Activated naive CD4-positive, alpha-beta T cell treated with anti-CD3 and anti-CD28 coated beads for 36 hours (primary cell): ENCODE data around the gene BRCC3. TPM values are rescaled to one million over a fixed set of nuclear protein-coding genes. Genes with fewer than 3 reads are reported as not detected.

ENCODE experiments used
- CTCF ChIA-PET: fragments of 350-600 bp; sonication (Branson Sonifier 250); formaldehyde crosslinking; loops from one replicate; lab custom pipeline; 2021; ENCODE audit warnings: antibody characterized with exemption; lab: Charles Lee
- DNase-seq: peaks from one replicate; pipeline ENCODE4 v3.0.0-alpha.2; 2020
- H3K27ac Mint-ChIP-seq: one replicate; pipeline ENCODE4 v1.8.0; 2021; ENCODE audit warnings: mild to moderate bottlenecking, mixed read lengths
- H3K27me3 Mint-ChIP-seq: one replicate; pipeline ENCODE4 v1.8.0; 2021; ENCODE audit warnings: low read depth, mixed read lengths
- H3K36me3 Mint-ChIP-seq: one replicate; pipeline ENCODE4 v1.8.0; 2021; ENCODE audit warnings: low read depth, mixed read lengths
- H3K4me1 Mint-ChIP-seq: one replicate; pipeline ENCODE4 v1.8.0; 2021; ENCODE audit warnings: low read depth, mixed read lengths
- H3K4me3 Mint-ChIP-seq: one replicate; pipeline ENCODE4 v1.8.0; 2021; ENCODE audit warnings: mild to moderate bottlenecking, moderate library complexity, mixed read lengths
- H3K9me3 Mint-ChIP-seq: one replicate; pipeline ENCODE4 v1.8.0; 2021; ENCODE audit warnings: mixed read lengths
- intact Hi-C: fragments of 100-400 bp; cut with micrococcal nuclease; formaldehyde crosslinking; loops from one replicate; pipeline ENCODE4 v1.15.1; 2023
- total RNA-seq, 2 experiments: library from RNA; stranded (reverse); gene quantifications; one replicate each; pipeline ENCODE4 v1.2.3, GENCODE V29; 2021

The BRCC3 gene
- total RNA-seq, 2 experiments from 2014 or later, result 15.4 to 17.9 TPM

DNA sequence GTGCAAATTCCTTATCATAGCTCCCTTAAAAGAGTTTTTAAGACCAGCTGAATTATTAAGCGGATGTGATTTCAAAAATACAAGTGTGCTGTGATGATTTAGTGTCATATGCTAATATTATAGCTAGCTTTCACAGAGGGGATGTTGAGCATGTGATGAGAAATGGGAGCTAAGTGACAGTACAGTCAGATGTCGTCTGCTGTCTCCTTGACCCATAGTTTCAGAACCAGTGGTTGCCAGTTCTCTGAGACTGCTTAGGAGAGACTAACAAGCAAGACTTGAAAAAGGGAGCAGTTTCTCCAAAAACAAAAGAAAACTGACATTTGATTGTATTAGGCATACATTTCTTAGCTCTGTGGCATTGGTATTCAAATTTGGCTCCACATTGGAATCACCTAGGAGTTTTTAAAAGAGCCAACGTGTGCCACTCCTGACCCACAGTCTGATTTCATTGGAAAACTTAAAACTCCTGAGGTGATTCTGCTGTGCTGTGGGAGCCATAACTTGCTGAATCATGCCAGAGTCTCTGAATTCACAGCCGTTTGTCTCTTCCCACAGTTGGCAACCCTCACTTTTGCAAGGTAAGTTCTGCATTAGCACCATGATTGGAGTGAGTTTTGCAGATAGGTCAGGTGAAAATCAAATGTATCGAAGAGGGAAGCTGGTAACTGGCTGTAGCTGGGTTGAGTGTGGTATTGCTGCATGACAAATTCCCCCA, 24.3 kb upstream of the BRCC3 start:
- H3K9me3 Mint-ChIP-seq, result no peaks in the 10 kb centered on the region
- H3K27me3 Mint-ChIP-seq, result no peaks in the 10 kb centered on the region
- peaks cover 6% of the 10 kb centered on the region for H3K36me3 Mint-ChIP-seq
- intact Hi-C loops, result no loop called here
- H3K4me3 Mint-ChIP-seq, result no peak overlapping the region
- DNase-seq, result no peak
- CTCF ChIA-PET, result interaction anchor here (1.3 to 2.2 kb wide), 3 partner anchors 9 to 11 kb away, joined by 3 to 6 read pairs (median 5); no protein-coding TSS in a partner anchor
- no peak overlapping the region for H3K27ac Mint-ChIP-seq
- H3K4me1 Mint-ChIP-seq, result peaks cover 47% of the 10 kb centered on the region

GRCh38 chrX:155048977-155049619, 22.2 kb upstream of the BRCC3 start:
- Mint-ChIP-seq H3K27ac (peak overlapping the region; percentile 50), H3K9me3 (no peaks in the 10 kb centered on the region), H3K27me3 (no peaks in the 10 kb centered on the region), H3K36me3 (peaks cover 11% of the 10 kb centered on the region), H3K4me3 (no peak overlapping the region), H3K4me1 (peaks cover 51% of the 10 kb centered on the region)
- DNase-seq, result peak; percentile 72
- CTCF ChIA-PET, result interaction anchor here (0.6 to 1.1 kb wide), 6 partner anchors 9 to 131 kb away, joined by 3 to 5 read pairs (median 4); no protein-coding TSS in a partner anchor
- intact Hi-C loops, result no loop called here

- H3K4me1 Mint-ChIP-seq, result peaks cover 62% of the 10 kb centered on the region
- CTCF ChIA-PET, result no interaction called here
- intact Hi-C loops, result no loop called here
- H3K36me3 Mint-ChIP-seq, result peaks cover 9% of the 10 kb centered on the region
- no peak overlapping the region for H3K4me3 Mint-ChIP-seq
- H3K27ac Mint-ChIP-seq, result peak overlapping the region; percentile 19
- no peak for DNase-seq
- no peaks in the 10 kb centered on the region for H3K27me3 Mint-ChIP-seq
- H3K9me3 Mint-ChIP-seq, result no peaks in the 10 kb centered on the region
Observed at GRCh38 chrX:155052738-155053498, 18.4 kb upstream of the BRCC3 start.

DNA sequence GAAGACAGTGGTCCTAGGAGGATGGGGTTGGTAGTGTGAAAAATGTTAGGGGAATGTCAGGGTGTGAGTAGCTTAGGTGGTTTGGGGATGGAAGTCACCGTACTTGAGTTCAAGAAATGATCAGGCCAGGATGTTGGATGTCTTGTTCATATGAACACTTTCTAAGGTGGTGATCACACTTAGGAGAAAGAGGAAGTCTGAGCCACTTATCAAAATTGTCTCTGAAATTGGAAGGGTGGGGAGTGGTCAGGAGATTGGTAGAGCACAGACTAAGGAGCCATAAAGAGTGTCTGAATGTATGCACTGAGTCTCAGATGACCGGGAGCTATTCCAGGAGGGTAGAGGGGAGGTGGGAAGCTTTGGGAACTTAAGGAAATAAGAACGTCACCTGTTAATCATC, 17.7 kb upstream of the BRCC3 start:
- H3K9me3 Mint-ChIP-seq, result no peaks in the 10 kb centered on the region
- H3K4me3 Mint-ChIP-seq, result no peak overlapping the region
- peaks cover 9% of the 10 kb centered on the region for H3K36me3 Mint-ChIP-seq
- H3K27ac Mint-ChIP-seq, result peak overlapping the region; percentile 19
- CTCF ChIA-PET, result no interaction called here
- peaks cover 56% of the 10 kb centered on the region for H3K4me1 Mint-ChIP-seq
- no peak for DNase-seq
- intact Hi-C loops, result no loop called here
- no peaks in the 10 kb centered on the region for H3K27me3 Mint-ChIP-seq

DNA sequence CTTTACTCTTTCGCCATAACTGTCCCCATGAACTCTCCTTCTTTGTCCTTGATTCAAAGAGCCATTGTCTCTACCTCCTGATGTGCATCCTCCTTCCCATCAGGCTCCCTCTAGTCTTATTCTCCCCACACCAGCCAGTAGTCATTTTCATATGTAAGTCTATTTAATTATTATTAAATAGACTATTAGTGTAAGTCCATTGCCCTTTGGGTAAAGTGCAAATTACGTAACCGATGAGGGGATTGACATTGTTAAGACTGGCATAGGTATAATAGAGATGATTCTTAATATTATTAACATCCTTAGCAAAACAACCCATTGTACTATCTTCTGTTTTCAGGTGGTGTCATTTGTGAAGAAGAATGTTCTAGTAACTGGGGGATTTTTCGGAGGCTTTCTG, 17.1 kb upstream of the BRCC3 start:
- no peak overlapping the region for H3K27ac Mint-ChIP-seq
- peaks cover 50% of the 10 kb centered on the region for H3K4me1 Mint-ChIP-seq
- peaks cover 9% of the 10 kb centered on the region for H3K36me3 Mint-ChIP-seq
- CTCF ChIA-PET, result interaction anchor here (1.1 kb wide), 1 partner anchor 136 kb away, joined by 5 read pairs; no protein-coding TSS in a partner anchor
- no peak overlapping the region for H3K4me3 Mint-ChIP-seq
- H3K27me3 Mint-ChIP-seq, result no peaks in the 10 kb centered on the region
- intact Hi-C loops, result no loop called here
- no peaks in the 10 kb centered on the region for H3K9me3 Mint-ChIP-seq
- no peak for DNase-seq

GRCh38 chrX:155055494-155055893, 15.8 kb upstream of the BRCC3 start:
- no peaks in the 10 kb centered on the region for H3K9me3 Mint-ChIP-seq
- no peak overlapping the region for H3K4me3 Mint-ChIP-seq
- no peak for DNase-seq
- CTCF ChIA-PET, result interaction anchor here (0.7 to 2.0 kb wide), 6 partner anchors 9 to 138 kb away, joined by 3 to 19 read pairs (median 5); no protein-coding TSS in a partner anchor
- peaks cover 9% of the 10 kb centered on the region for H3K36me3 Mint-ChIP-seq
- H3K27ac Mint-ChIP-seq, result peak overlapping the region; percentile 36
- intact Hi-C loops, result loop anchor here (5.0 kb wide), 1 partner anchor 138 kb away; no protein-coding TSS in a partner anchor
- no peaks in the 10 kb centered on the region for H3K27me3 Mint-ChIP-seq
- peaks cover 41% of the 10 kb centered on the region for H3K4me1 Mint-ChIP-seq

DNA sequence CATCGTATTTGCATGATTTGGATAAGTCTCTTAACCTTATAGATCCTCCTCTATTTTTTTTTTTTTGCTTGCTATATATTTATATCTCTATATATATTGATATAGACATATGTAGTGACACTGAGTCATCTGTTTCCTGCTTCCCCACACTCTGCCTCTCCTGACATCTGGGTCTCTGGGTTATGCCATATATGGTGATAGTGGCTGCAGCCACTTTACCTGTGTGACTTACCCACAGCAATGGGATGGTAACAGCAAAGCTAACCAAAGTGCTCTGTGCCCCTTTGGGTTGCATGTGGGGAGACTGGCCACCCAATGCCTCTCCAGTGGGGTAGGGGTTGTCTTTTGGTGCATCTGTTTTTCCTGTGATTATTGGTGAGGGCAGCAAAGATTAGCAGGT, 14.8 kb upstream of the BRCC3 start:
- Mint-ChIP-seq H3K27me3 (no peaks in the 10 kb centered on the region), H3K36me3 (peaks cover 9% of the 10 kb centered on the region), H3K27ac (no peak overlapping the region), H3K9me3 (no peaks in the 10 kb centered on the region), H3K4me3 (no peak overlapping the region), H3K4me1 (peaks cover 33% of the 10 kb centered on the region)
- intact Hi-C loops, result loop anchor here (2.0 to 5.0 kb wide), 2 partner anchors 30 to 139 kb away; partner anchors contain the start of gene FUNDC2
- DNase-seq, result peak; percentile 26
- CTCF ChIA-PET, result interaction anchor here (0.7 to 2.6 kb wide), 15 partner anchors 10 to 139 kb away, joined by 3 to 19 read pairs (median 4); no protein-coding TSS in a partner anchor

GRCh38 chrX:155056877-155057792, 14.2 kb upstream of the BRCC3 start:
- intact Hi-C loops, result loop anchor here (1.0 to 5.0 kb wide), 4 partner anchors 30 to 140 kb away; partner anchors contain the start of gene FUNDC2
- CTCF ChIA-PET, result interaction anchor here (0.6 to 2.6 kb wide), 17 partner anchors 10 to 139 kb away, joined by 3 to 19 read pairs (median 4); no protein-coding TSS in a partner anchor
- Mint-ChIP-seq H3K9me3 (no peaks in the 10 kb centered on the region), H3K27ac (peak overlapping the region; percentile 53), H3K4me3 (peak overlapping the region; percentile 48), H3K4me1 (peaks cover 29% of the 10 kb centered on the region), H3K36me3 (peaks cover 10% of the 10 kb centered on the region), H3K27me3 (no peaks in the 10 kb centered on the region)
- DNase-seq, result peak; percentile 57

- peaks cover 14% of the 10 kb centered on the region for H3K4me1 Mint-ChIP-seq
- peaks cover 1% of the 10 kb centered on the region for H3K36me3 Mint-ChIP-seq
- CTCF ChIA-PET, result interaction anchor here (0.5 kb wide), 1 partner anchor 116 kb away, joined by 3 read pairs; no protein-coding TSS in a partner anchor
- DNase-seq, result no peak
- intact Hi-C loops, result no loop called here
- no peak overlapping the region for H3K27ac Mint-ChIP-seq
- no peak overlapping the region for H3K4me3 Mint-ChIP-seq
- no peaks in the 10 kb centered on the region for H3K9me3 Mint-ChIP-seq
- no peaks in the 10 kb centered on the region for H3K27me3 Mint-ChIP-seq
Observed at GRCh38 chrX:155061760-155062159, 9.5 kb upstream of the BRCC3 start.

- CTCF ChIA-PET, result no interaction called here
Observed at GRCh38 chrX:155065035-155065734, 6.1 kb upstream of the BRCC3 start.

GRCh38 chrX:155068165-155068564, 3.1 kb upstream of the BRCC3 start:
- no peak overlapping the region for H3K27ac Mint-ChIP-seq
- intact Hi-C loops, result no loop called here
- peaks cover 8% of the 10 kb centered on the region for H3K36me3 Mint-ChIP-seq
- no peaks in the 10 kb centered on the region for H3K27me3 Mint-ChIP-seq
- no peak overlapping the region for H3K4me3 Mint-ChIP-seq
- H3K4me1 Mint-ChIP-seq, result peaks cover 29% of the 10 kb centered on the region
- no peaks in the 10 kb centered on the region for H3K9me3 Mint-ChIP-seq
- CTCF ChIA-PET, result interaction anchor here (0.6 kb wide), 1 partner anchor 74 kb away, joined by 3 read pairs; no protein-coding TSS in a partner anchor
- no peak for DNase-seq

More at GRCh38 chrX:155065035-155065734, 6.1 kb upstream of the BRCC3 start:
- no peak overlapping the region for H3K27ac Mint-ChIP-seq
- H3K36me3 Mint-ChIP-seq, result peaks cover 1% of the 10 kb centered on the region
- H3K9me3 Mint-ChIP-seq, result no peaks in the 10 kb centered on the region
- no peaks in the 10 kb centered on the region for H3K27me3 Mint-ChIP-seq
- no peak for DNase-seq
- intact Hi-C loops, result no loop called here
- H3K4me1 Mint-ChIP-seq, result peaks cover 22% of the 10 kb centered on the region
- no peak overlapping the region for H3K4me3 Mint-ChIP-seq
